ENCODE results near the gene RGL2. TPM values are rescaled to one million over a fixed set of nuclear protein-coding genes. Genes with fewer than 3 reads are reported as not detected.
"Not testable (repeated sequence)": the region's sequence is repeated elsewhere in the genome, so short reads cannot be mapped to it uniquely, and the experiment has no call there.

Gene RGL2
- total RNA-seq, 1 experiment from 2014 or later = 43.4 TPM

DNA sequence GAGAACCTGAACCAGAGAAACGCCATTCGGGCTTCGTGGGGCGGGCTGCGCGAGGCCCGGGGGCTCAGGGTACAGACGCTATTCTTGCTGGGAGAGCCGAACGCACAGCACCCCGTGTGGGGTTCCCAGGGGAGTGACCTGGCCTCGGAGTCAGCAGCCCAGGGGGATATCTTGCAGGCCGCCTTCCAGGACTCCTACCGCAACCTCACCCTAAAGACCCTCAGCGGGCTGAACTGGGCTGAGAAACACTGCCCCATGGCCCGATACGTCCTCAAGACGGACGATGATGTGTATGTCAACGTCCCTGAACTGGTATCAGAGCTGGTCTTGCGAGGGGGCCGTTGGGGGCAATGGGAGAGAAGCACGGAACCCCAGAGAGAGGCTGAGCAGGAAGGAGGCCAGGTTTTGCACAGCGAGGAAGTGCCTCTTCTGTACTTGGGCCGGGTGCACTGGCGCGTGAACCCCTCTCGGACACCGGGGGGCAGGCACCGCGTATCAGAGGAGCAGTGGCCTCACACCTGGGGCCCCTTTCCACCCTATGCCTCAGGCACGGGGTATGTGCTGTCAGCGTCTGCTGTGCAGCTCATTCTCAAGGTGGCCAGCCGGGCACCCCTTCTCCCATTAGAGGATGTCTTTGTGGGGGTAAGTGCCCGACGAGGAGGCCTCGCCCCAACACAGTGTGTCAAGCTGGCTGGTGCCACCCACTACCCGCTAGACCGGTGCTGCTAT is 20.9 kb downstream of the RGL2 start:
- DNase-seq = peak; percentile 82
- H3K4me3 ChIP-seq (ENCODE audit: insufficient read depth, low read depth, low read length) = peak overlapping the region; percentile 72
- H3K36me3 ChIP-seq (replicated peaks; ENCODE audit: control insufficient read depth, insufficient read depth, low read length) = peaks cover 37% of the 10 kb centered on the region
- no peaks in the 10 kb centered on the region for H3K27me3 ChIP-seq (ENCODE audit: control insufficient read depth, insufficient read depth, low read length)

DNA sequence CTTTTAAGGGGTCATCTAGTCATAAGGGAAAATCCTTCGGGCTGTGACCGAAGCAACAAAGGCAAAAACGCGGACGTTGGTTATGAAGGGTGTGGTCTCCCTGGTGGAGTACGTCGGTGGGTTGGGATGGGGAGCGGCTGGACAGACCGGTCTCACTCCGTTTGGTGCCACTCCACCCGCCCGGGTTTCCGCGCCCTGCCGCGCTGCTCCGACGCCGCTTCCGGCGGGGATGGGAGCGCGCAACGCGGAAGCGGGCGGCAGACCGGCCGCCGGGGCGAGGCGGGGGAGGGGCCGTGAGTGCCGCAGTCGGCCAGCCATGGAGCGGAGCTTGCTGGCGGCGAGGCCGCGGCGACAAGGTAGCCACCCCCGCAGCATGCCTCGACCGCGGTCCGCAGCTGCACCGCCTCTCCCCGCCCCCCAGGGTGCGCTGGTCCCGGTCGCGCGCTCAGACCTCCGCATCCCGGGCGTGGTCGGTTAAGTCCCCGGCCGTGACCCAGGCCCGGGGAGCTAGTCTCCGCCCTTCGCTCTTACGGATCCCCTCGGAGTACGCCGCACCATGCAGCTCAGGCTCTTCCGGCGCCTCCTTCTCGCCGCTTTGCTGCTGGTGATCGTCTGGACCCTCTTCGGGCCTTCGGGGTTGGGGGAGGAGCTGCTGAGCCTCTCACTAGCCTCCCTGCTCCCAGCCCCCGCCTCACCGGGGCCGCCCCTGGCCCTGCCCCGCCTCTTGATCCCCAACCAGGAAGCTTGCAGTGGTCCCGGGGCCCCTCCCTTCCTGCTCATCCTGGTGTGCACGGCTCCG is 21.7 kb downstream of the RGL2 start, which contains the start of gene B3GALT4:
Gene B3GALT4 (plus strand): TSS at position 260 of the 799 bp plus-strand sequence. CDS start 297 bp downstream, at position 557.
- H3K36me3 ChIP-seq (replicated peaks; ENCODE audit: control insufficient read depth, insufficient read depth, low read length) = peaks cover 40% of the 10 kb centered on the region
- DNase-seq = peak; percentile 98
- H3K4me3 ChIP-seq (ENCODE audit: insufficient read depth, low read depth, low read length) = peak within 1 kb of the TSS; percentile 72
- no peaks in the 10 kb centered on the region for H3K27me3 ChIP-seq (ENCODE audit: control insufficient read depth, insufficient read depth, low read length)

DNA sequence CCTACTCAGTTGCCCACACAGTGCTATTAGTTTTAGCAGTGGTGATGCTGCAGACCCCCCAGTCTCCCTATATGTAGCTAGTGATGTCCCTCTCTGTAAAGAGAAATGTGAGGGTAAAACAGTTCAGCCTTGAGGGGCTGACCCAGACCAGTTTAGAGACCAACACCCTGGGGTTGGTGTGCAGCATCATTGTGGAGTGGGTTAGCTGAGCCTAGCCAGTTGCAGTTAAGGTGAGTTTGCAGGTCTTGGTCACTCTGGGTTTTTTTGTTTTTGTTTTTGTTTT is 22.2 kb downstream of the RGL2 start:
- peaks cover 40% of the 10 kb centered on the region for H3K36me3 ChIP-seq (replicated peaks; ENCODE audit: control insufficient read depth, insufficient read depth, low read length)
- H3K4me3 ChIP-seq (ENCODE audit: insufficient read depth, low read depth, low read length) = peak overlapping the region; percentile 72
- no peaks in the 10 kb centered on the region for H3K27me3 ChIP-seq (ENCODE audit: control insufficient read depth, insufficient read depth, low read length)
- peak; percentile 61 for DNase-seq

DNA sequence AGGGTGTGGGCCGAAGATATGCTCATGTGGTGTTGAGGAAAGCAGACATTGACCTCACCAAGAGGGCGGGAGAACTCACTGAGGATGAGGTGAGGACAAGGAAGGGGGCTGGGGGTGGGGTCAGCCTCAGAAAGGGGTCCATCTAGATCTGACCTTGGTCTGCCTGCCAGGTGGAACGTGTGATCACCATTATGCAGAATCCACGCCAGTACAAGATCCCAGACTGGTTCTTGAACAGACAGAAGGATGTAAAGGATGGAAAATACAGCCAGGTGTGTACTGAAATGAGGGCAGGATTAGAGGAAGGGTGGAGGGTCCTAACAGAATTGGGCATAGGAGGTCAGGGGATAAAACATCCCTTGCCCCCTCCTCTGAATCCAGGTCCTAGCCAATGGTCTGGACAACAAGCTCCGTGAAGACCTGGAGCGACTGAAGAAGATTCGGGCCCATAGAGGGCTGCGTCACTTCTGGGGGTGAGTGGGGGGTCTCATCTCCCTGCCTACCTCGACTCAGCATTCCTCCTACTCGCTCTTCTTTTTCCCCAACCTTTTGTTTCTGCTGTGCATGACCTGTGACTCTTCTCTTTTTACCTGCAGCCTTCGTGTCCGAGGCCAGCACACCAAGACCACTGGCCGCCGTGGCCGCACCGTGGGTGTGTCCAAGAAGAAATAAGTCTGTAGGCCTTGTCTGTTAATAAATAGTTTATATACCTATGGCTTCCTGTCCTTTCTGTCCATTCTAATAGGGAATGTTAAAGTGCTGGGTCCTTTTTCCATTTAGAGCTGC is 22.8 kb downstream of the RGL2 start:
- DNase-seq = peak; percentile 49
- not testable (repeated sequence) for H3K27me3 ChIP-seq (ENCODE audit: control insufficient read depth, insufficient read depth, low read length)
- Histone ChIP-seq H3K36me3 (replicated peaks; ENCODE audit: control insufficient read depth, insufficient read depth, low read length) (peaks cover 40% of the 10 kb centered on the region), H3K4me3 (ENCODE audit: insufficient read depth, low read depth, low read length) (peak overlapping the region; percentile 72)

DNA sequence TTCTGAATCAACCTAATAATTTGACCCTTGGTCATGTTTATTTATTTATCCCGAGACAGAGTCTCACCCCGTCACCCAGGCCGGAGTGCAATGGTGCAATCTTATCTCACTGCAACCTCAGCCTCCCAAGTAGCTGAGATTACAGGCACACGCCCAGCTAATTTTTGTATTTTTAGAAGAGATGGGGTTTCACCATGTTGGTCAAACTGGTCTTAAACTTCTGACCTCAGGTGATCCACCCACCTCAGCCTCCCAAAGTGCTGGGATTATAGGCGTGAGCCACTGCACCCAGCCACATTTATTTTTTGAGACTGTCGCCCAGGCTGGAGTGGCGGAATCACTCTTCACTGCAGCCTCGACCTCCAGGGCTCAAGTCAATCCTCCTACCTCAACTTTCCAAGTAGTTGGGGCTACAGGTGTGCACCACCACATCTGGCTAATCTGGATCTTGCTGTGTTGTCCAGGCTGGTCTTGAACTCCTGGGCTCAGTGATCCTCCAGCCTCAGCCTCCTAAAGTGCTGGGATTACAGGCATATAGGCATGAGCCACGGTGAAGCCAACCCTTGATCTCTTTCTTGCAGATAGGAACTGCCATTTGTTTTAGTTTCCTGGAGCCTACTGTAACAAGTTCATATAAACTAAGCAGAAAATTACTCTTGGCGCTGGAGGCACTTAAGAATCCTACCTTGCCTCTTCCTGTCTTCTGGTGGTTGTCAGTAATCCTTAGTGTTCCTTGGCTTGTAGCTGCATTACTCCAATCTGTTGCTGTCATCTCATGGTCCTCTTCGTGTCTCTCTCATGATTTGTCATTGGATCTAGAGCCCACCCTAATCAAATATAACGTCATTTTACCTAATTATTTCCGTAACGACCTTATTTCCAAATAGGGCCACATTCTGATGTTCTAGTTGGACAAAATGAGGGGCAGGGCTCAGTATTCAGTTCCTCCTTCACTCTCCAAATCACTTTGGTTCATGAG is 24.5 kb downstream of the RGL2 start:
- H3K27me3 ChIP-seq (ENCODE audit: control insufficient read depth, insufficient read depth, low read length) = no peaks in the 10 kb centered on the region
- no peak for DNase-seq
- H3K36me3 ChIP-seq (replicated peaks; ENCODE audit: control insufficient read depth, insufficient read depth, low read length) = peaks cover 40% of the 10 kb centered on the region
- H3K4me3 ChIP-seq (ENCODE audit: insufficient read depth, low read depth, low read length) = peak overlapping the region; percentile 97; the same call in 1 of the 2 replicates

DNA sequence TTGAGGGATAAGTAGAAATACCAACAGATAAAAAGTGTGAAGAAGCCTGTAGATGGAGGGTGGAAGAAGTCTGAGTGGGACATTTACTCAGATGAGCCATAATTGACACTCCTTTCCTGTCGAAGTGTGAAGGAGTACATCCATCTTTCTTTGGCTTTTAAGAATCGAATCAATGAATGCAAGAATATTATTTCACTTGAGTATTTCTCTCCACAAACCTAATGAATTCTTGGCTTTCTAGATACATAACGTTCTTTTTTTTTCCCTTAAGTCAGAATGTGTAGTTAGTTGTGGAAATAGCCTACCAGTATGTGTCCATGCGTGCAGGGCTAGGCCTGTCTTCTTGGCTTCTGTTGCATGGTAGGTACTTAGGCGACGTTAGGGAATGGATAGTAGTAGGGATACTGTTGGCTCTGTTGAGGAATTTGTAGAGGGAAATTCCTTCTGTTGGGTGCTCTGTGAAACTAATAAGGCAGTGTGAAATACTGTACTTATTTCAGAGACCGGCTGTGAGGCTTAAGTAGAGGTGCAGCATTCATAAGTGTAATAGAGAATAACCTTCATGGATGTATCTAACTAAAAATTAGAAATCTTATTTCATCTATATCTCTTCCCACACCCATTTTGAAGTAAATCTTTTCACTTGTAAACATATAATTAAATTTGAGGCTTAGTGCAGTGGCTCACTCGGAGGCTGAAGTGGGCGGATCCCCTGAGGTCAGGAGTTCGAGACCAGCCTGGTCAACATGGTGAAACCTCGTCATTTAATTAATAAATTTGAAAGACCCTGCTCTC is 25.4 kb downstream of the RGL2 start:
- no peak for DNase-seq
- H3K27me3 ChIP-seq (ENCODE audit: control insufficient read depth, insufficient read depth, low read length) = no peaks in the 10 kb centered on the region
- H3K4me3 ChIP-seq (ENCODE audit: insufficient read depth, low read depth, low read length) = peak overlapping the region; percentile 97
- H3K36me3 ChIP-seq (replicated peaks; ENCODE audit: control insufficient read depth, insufficient read depth, low read length) = peaks cover 40% of the 10 kb centered on the region

DNA sequence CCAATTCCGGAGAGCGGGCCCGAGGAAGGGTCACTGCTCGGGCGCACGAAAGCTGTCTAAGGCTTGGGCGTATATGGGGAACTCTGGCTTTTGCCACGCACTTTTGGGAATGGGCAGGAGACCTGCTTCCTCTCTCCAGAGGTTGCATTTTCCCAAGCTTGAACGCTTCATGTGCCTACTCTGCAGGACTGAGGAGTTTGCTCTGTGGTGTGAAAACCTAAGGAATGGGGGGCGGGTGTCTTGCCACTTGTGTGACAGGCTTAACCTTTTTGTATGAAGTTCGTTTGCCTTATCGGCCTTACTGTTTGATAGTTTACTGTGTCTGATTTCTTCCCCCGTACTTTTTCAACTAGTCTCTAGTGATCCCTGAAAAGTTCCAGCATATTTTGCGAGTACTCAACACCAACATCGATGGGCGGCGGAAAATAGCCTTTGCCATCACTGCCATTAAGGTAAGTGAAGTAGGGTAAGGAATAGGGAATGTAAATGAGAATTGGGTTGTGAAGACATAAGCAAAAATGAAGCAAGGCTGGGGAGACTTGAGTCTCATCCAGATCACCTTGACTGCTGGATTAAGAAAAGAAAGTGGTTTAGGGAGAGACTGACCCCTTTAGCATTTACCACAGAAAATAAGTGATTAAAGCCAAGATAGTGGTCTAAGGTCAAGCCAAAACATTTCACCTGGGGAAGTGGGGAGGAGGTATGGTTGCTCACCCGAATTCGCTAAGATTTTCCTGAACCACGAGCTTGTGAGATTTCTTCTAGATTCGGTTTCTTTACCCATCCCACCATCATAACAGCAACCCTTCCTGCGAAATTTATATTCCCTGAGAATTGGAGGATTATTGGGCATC is 26.2 kb downstream of the RGL2 start:
- Histone ChIP-seq H3K27me3 (ENCODE audit: control insufficient read depth, insufficient read depth, low read length) (no peaks in the 10 kb centered on the region), H3K36me3 (replicated peaks; ENCODE audit: control insufficient read depth, insufficient read depth, low read length) (peaks cover 47% of the 10 kb centered on the region), H3K4me3 (ENCODE audit: insufficient read depth, low read depth, low read length) (peak overlapping the region; percentile 97)
- DNase-seq = no peak

DNA sequence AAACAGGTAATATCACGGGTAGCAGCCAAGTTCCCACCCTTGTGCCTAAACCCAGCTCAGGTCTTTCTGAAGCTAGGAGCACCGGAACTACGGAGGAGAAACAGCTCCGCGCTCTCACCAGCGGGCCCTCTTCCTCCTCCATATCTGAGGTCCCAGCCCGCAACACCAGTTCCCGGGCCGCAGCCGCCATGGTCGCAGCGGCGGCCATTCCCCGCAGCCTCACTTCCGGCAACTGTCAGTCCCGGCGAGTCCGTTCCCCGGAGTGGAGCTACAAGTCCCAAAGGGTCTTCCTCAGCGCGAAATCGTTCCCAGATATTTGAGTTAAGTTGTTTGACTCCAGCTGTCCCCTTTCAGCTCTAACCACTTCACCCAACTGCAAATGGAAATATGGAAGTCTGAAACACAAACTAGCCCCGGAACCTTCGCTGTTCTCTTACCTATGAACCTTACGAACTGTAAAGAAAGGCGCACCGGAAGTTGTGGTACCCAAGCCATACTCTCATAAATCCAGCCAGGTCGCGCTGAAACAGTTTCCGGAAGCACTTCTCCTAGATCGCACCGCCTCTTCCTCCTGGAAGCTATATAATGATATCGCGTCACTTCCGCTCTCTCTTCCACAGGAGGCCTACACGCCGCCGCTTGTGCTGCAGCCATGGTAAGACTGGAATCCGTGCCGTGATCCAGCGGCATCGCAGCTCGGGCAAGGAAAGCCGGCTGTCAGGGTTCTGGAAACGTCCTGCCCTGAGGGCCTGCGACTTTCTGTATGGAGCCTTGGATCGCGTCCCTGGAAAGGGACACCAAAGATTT is 27.1 kb downstream of the RGL2 start, which contains the start of the genes RPS18 and VPS52:
Gene RPS18 (plus strand): TSS at position 608 of the 807 bp plus-strand sequence. CDS start 45 bp downstream, at position 653.
Gene VPS52 (minus strand): TSS at position 409 of the 807 bp plus-strand sequence. CDS start 201 bp downstream, at position 208.
- Histone ChIP-seq H3K4me3 (ENCODE audit: insufficient read depth, low read depth, low read length) (peak within 1 kb of the TSS; percentile 97), H3K36me3 (replicated peaks; ENCODE audit: control insufficient read depth, insufficient read depth, low read length) (peaks cover 51% of the 10 kb centered on the region), H3K27me3 (ENCODE audit: control insufficient read depth, insufficient read depth, low read length) (no peaks in the 10 kb centered on the region)
- peak; percentile 92 for DNase-seq

DNA sequence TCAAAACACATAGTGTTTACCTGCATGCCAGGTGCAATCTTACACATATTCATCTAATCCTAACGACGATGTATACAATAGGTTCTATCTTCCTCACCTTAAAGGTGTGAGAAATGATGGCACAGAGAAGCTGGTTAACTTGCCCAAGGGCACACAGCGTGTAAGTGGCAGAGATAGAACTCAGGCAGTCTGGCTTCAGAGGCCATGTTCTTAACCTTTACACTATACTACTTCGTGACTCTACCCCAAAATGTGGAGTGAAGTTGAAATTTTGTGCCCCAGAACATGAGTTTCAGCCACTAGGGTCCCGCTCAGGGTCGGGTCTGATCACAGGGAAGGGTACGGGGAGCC is 27.6 kb downstream of the RGL2 start:
- DNase-seq = no peak
- H3K27me3 ChIP-seq (ENCODE audit: control insufficient read depth, insufficient read depth, low read length) = no peaks in the 10 kb centered on the region
- H3K4me3 ChIP-seq (ENCODE audit: insufficient read depth, low read depth, low read length) = peak overlapping the region; percentile 97
- peaks cover 51% of the 10 kb centered on the region for H3K36me3 ChIP-seq (replicated peaks; ENCODE audit: control insufficient read depth, insufficient read depth, low read length)

DNA sequence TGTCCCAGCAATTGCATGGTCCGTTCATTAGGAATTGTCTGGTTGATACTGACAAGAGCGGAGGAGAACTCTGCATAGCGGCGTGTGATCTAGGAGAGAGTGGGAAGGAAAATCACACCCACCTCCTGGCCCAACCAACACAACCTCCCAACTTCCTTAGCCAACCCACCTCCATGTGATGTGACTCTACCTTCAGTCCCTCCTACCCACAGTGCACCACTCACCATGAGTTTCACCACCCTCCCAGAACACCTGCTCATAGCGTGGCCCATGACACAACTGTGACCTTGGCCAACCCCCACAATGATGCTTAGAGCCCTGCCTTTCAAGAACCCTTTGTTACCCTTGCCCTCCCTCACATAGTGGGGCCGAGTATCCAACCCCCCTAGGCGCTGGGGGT is 34.7 kb downstream of the RGL2 start:
- Histone ChIP-seq H3K4me3 (ENCODE audit: insufficient read depth, low read depth, low read length) (no peak overlapping the region), H3K27me3 (ENCODE audit: control insufficient read depth, insufficient read depth, low read length) (no peaks in the 10 kb centered on the region), H3K36me3 (replicated peaks; ENCODE audit: control insufficient read depth, insufficient read depth, low read length) (peaks cover 27% of the 10 kb centered on the region)
- DNase-seq = no peak

DNA sequence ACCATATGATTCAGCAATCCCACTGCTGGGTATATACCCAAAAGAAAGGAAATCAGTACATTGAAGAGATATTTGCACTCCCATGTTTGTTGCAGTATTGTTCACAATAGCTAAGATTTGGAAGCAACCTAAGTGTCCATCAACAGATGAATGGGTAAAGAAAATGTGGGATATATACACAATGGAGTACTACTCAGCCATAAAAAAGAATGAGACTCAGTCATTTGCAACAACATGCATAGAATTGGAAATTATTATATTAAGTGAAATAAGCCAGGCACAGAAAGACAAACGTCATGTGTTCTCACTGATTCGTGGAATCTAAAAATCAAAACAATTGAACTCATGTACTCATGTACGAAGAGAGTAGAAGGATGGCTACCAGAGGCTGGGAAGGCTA is 36.3 kb downstream of the RGL2 start:
- not testable (repeated sequence) for H3K4me3 ChIP-seq (ENCODE audit: insufficient read depth, low read depth, low read length); H3K27me3 ChIP-seq (ENCODE audit: control insufficient read depth, insufficient read depth, low read length); DNase-seq
- peaks cover 18% of the 10 kb centered on the region for H3K36me3 ChIP-seq (replicated peaks; ENCODE audit: control insufficient read depth, insufficient read depth, low read length)

DNA sequence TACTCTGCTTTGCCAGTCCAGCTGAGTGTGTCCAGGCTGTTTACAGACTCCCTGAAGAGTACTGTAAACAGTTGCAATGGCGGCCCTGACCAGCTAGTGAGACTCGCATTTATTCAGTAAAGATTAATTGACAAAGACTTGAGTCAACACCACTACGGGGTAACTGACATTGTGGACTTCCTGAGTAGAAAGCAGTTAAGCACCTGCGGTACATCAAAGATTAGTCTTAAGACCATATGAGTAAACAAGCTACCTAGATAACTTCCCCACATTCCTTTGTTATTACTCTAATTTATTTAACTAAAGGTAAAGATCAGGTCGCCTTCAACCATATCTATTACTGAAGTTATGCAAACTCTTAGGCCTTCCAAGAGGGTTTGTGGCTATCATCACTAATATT is 39.7 kb downstream of the RGL2 start:
- Histone ChIP-seq H3K4me3 (ENCODE audit: insufficient read depth, low read depth, low read length) (no peak overlapping the region), H3K27me3 (ENCODE audit: control insufficient read depth, insufficient read depth, low read length) (no peaks in the 10 kb centered on the region), H3K36me3 (replicated peaks; ENCODE audit: control insufficient read depth, insufficient read depth, low read length) (peaks cover 9% of the 10 kb centered on the region)
- DNase-seq = no peak
